Mononuclear cell (primary cell): ENCODE data around the gene HNF1A. TPM values are rescaled to one million over a fixed set of nuclear protein-coding genes. Genes with fewer than 3 reads are reported as not detected.
"Not testable (repeated sequence)": the region's sequence is repeated elsewhere in the genome, so short reads cannot be mapped to it uniquely, and the experiment has no call there.

ENCODE experiments used
- H3K27me3 ChIP-seq: 2 replicates; pipeline ENCODE4 v1.6.0; 2011; ENCODE audit warnings: low read length, control low read depth; ENCODE audit not compliant: insufficient read depth
- H3K4me1 ChIP-seq: 2 replicates; pipeline ENCODE4 v1.5.1; 2011; ENCODE audit warnings: mild to moderate bottlenecking, low read length, control low read depth; ENCODE audit not compliant: insufficient read depth
- H3K4me3 ChIP-seq: 2 replicates; pipeline ENCODE4 v1.5.1; 2011; ENCODE audit warnings: mild to moderate bottlenecking, low read length, moderate library complexity
- H3K9me3 ChIP-seq: 2 replicates; pipeline ENCODE4 v1.5.1; 2011; ENCODE audit warnings: low read depth, mild to moderate bottlenecking, control low read depth, low read length
- total RNA-seq: library from RNA; depleted of rRNA; stranded (reverse); fragments of >200 nt; gene quantifications from one replicate; pipeline ENCODE4 v1.2.3, GENCODE V29; 2012

Gene HNF1A
- total RNA-seq, 1 donor = not detected

DNA sequence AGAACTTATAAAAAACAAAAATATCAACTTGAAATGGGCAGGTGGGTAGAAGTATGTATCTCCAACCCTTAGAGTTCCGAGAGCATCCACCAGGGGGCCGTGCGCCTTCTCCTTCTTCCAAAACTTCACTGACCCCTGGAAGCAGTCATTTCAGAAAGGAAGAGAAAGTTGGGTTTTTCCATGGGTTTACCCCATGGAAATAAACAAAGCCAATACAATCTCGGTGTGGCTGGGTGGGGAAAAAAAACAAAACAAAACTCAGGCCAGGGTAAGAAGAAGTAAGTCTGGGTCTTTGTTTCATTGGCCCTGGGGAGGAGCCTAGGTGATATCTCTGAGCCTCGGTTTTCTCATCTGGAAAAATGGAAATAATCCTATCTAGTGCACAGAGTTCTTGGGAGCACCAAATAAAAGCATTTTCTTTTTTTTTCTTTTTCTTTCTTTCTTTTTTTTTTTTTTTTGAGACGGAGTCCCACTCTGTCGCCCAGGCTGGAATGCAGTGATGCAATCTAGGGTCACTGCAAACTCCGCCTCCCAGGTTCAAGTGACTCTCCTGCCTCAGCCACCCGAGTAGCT is 33.6 kb upstream of the HNF1A start:
- H3K27me3 ChIP-seq = no peaks in the 10 kb centered on the region
- no peaks in the 10 kb centered on the region for H3K9me3 ChIP-seq
- peaks cover 26% of the 10 kb centered on the region for H3K4me1 ChIP-seq
- H3K4me3 ChIP-seq = no peak overlapping the region

DNA sequence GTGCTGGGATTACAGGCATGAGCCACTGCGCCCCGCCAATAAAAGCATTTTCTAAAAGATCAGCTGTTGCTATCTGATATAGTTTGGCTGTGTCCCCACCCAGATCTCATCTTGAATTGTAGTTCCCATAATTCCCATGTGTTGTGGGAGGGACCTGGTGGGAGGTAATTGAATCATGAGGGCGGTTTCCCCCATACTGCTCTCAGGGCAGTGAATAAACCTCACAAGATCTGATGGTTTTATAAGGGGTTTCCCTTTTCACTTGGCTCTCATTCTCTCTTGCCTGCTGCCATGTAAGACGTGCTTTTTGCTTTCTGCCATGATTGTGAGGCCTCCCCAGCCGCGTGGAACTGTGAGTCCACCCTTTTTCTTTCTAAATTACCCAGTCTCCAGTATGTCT is 32.8 kb upstream of the HNF1A start:
- not testable (repeated sequence) for H3K27me3 ChIP-seq, H3K9me3 ChIP-seq, H3K4me3 ChIP-seq
- peaks cover 18% of the 10 kb centered on the region for H3K4me1 ChIP-seq

DNA sequence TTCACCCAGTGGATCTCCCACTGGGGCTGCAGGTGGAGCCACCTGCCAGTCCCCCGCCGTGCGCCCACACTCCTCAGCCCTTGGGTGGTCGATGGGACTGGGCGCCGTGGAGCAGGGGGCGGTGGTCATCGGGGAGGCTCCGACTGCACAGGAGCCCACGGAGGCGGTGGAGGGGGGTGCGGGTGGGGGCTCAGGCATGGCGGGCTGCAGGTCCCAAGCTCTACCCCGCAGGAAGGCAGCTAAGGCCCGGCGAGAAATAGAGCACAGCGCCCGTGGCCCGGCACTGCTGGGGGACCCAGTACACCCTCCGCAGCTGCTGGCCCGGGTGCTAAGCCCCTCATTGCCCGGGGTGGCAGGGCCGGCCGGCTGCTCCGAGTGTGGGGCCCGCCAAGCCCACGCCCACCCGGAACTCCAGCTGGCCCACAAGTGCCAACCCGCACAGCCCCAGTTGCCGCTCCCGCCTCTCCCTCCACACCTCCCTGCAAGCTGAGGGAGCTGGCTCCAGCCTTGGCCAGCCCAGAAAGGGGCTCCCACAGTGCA is 28.0 kb upstream of the HNF1A start:
- H3K9me3 ChIP-seq, H3K4me3 ChIP-seq, H3K4me1 ChIP-seq, H3K27me3 ChIP-seq: not testable (repeated sequence)

DNA sequence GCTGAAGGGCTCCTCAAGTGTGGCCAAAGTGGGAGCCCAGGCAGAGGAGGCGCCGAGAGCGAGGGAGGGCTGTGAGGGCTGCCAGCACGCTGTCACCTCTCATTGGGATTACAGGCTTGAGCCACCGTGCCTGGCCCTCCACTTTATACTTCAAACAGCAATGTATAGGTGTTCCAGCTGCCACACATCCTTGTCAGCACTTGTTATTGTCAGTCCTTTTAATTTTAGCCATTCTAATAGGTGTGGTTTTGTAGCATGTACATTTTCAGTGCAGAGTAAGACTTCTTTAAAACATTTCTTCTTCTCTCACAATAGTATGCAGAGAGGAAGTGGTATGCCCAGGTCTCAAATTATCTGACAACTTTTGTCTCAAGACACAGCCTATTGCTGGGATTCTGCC is 27.5 kb upstream of the HNF1A start:
- H3K9me3 ChIP-seq = no peaks in the 10 kb centered on the region
- no peaks in the 10 kb centered on the region for H3K27me3 ChIP-seq
- H3K4me3 ChIP-seq = no peak overlapping the region
- no peaks in the 10 kb centered on the region for H3K4me1 ChIP-seq

DNA sequence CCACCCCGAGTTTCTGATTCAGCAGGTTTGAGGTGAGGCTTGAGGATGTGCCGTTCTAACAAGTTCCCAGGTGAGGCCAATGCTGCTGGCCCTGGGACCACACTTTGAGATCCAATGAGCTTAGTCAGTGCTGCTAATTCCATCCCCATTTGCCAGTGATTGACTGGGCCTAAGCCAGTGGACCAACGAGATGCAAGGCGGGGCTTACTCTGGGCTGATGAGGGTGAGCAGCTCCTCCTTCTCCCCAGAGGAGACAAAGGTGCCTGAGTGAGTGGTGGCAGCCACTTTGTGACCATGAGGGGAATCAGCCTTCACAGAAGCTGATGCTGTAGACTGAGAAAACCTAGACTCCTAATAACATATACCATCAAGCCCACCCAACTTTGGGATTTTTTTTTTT is 23.1 kb upstream of the HNF1A start:
- H3K9me3 ChIP-seq = no peaks in the 10 kb centered on the region
- H3K4me1 ChIP-seq = peaks cover 8% of the 10 kb centered on the region
- H3K27me3 ChIP-seq = no peaks in the 10 kb centered on the region
- no peak overlapping the region for H3K4me3 ChIP-seq

DNA sequence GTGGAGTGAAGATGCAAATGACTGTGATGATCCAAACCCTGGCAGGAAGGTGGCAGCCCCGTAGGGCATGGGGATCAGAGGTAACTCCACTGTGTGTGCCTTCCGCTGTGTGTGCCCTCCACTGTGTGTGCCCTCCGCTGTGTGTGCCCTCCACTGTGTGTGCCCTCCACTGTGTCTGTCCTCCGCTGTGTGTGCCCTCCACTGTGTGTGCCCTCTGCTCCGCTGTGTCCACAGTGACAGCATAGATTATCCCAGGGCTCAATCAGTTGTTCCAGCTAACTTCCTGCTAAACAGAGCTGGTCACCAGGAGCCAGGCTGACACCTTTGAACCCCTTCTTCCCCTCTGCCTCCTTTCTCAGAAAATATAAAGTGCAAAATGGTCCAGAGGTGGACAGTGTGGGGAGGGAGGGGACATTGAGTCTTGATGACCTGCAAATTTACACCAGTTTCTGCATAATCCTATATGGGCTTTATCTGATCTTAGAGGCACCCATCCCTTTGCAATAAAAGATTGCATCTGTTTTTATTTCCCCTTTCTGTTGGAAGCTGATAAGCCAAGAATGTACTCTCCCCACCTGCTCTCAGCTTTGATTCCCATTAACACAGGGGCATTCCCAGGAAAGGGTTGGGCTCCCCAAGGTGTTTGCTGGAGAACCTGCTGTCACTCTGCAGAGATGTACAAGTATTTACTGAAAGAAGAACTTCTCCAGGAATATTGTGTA is 21.6 kb upstream of the HNF1A start:
- no peak overlapping the region for H3K4me3 ChIP-seq
- no peaks in the 10 kb centered on the region for H3K27me3 ChIP-seq
- H3K9me3 ChIP-seq = no peaks in the 10 kb centered on the region
- H3K4me1 ChIP-seq = peaks cover 8% of the 10 kb centered on the region

DNA sequence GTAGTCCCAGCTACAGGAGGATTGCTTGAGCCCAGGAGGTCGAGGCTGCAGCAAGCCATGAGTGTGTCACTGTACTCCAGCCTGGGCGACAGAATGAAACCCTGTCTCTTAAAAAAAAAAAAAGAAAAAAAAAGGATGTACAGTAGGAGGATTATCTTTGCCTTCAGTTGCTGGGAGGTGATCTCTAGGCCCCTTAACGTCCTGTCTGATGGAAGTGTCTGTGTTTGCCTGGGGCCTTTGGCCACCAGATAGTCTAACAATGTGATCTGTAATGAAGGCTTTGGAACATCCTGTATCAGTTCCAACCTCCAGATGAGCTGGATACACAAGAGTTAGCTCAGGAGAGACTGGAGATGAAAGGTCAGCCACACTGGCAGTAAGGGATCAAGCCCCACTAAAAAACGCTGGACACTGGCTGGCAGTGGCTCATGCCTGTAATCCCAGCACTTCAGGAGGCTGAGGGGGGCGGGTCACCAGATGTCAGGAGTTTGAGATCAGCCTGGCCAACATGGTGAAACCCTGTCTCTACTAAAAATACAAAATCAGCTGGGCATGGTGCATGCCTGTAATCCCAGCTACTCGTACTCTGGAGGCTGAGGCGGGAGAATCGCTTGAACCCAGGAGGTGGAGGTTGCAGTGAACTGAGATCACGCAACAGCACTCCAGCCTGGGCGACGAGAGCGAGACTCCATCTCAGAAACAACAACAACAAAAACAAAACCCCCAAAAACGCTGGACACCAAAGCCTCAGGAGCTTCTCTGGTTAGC is 19.0 kb upstream of the HNF1A start:
- Histone ChIP-seq H3K4me3 (no peak overlapping the region), H3K4me1 (peaks cover 8% of the 10 kb centered on the region), H3K9me3 (no peaks in the 10 kb centered on the region), H3K27me3 (no peaks in the 10 kb centered on the region)

DNA sequence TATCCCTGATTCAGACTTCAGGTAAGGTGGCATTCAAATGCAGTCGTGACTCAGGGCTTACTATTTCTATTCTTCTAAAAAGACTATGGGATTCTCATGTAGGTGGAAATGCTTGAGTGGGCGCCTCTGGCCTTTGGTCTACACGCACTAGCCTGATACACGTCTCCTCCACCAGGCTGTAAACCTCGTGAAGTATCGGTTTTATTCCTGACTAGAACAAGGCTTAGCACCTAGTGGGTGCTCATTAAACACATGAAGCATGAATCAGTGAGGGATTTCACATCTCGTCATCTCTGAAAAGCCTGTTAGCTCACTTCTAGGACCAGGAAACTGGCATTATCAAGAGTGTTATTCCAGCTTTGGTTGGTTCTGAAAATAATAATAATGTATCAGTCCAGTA is 17.7 kb upstream of the HNF1A start:
- H3K4me1 ChIP-seq = peaks cover 8% of the 10 kb centered on the region
- H3K4me3 ChIP-seq = no peak overlapping the region
- H3K27me3 ChIP-seq = no peaks in the 10 kb centered on the region
- H3K9me3 ChIP-seq = no peaks in the 10 kb centered on the region

DNA sequence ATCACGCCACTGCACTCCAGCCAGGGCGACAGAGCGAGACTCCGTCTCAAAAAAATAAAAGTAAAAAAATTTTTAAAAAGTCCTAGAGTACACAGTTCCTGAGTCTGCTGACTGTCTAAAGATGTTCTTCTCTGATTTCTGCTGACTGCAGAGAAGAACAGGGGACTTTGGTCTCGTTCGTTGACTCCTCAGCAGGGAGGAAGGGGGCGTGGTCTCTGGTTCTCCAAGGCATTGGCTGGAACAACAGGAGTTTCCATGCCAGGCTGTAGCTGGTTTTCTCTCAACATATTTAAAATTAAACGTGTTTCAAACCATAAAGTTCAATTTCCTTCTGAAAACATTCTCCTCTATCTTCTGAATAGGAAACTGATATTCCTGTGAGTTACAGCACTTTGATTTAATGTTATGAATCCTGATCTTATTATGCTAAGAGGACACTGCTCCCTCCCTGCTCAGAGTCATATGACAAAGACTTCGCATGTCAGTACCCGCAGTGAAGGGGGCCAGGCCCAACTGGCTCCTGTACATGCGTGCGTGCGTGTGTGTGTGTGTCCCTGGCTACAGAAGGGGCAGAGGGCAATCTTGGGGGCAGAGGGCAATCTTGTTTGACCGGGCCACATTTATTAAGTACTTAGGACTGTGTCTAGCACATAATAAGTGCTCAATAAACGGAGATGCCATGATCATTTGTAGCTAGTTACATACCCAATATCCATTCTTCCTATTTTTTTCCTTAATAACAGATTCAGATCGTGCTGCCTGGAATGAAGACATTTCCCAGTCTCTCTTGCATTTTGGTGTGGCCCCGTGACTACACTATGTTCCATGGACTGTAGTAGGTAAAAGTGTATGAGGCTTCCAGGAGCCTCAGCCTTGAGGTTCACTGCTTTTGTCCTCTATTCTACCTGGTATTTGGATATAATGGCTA is 16.5 kb upstream of the HNF1A start:
- Histone ChIP-seq H3K9me3 (no peaks in the 10 kb centered on the region), H3K4me3 (no peak overlapping the region), H3K4me1 (peaks cover 8% of the 10 kb centered on the region), H3K27me3 (no peaks in the 10 kb centered on the region)

DNA sequence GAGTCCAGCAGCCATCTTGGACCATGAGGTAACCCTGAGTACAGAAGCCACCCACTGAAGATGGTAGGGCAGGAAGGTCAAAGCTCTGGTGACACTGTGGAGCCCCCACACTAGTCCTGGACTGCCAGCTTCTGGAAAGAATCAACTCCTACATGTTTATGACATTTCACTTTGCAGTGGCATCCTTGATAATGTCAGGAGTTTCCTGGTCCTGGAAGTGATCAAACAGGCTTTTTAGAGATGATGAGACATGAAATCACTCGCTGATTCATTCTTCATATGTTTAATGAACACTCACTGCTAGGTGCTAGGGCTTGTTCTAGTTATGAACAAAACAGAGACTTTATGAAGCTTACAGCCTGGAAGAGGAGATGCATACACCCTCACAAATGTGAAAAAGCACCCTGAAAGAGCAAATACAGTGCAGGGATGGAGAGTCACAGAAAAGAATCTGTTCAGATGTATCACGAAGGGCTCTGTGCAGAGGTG is 15.8 kb upstream of the HNF1A start:
- Histone ChIP-seq H3K4me3 (no peak overlapping the region), H3K27me3 (no peaks in the 10 kb centered on the region), H3K9me3 (no peaks in the 10 kb centered on the region), H3K4me1 (peaks cover 8% of the 10 kb centered on the region)

DNA sequence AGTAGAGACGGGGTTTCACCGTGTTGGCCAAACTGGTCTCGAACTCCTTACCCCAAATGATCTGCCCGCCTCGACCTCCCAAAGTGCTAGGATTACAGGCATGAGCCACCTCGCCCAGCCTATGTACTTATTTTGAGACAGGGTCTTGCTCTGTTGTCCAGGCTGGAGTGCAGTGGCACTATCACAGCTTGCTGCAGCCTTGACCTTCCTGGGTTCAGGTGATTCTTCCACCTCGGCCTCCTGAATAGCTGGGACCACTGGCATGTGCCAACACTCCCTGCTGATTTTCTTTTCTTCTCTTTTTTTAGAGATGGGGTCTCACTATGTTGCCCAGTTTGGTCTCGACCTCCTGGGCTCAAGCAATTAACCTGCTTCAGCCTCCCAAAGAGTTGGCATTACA is 14.0 kb upstream of the HNF1A start:
- H3K4me3 ChIP-seq = no peak overlapping the region
- no peaks in the 10 kb centered on the region for H3K9me3 ChIP-seq
- peaks cover 7% of the 10 kb centered on the region for H3K4me1 ChIP-seq
- no peaks in the 10 kb centered on the region for H3K27me3 ChIP-seq

DNA sequence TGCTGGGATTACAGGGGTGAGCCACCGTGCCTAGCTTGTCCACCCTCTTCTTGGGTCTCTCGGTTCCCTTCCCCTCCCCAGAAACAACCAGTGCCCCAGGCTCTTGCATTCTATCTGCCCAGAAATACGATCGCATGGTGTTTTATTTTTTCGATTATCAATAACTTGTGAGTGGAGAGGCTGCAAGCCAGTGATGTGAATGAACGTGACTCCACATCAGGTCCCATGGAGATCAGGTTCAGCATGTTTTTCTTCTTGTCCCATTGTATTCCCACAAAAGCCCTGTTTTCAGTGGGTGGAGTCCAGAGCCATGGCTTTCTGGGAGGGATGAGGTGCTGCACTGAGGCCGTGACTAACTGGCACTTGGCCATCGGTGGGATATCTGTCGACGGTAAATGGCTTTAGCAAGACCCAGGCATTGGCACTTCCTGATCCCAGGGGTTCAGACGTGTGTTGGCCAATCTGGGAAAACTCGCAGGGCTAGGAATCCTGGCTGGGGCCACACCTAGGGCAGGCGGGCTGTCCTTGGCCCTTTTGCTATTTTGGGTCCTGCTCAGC is 12.7 kb upstream of the HNF1A start:
- Histone ChIP-seq H3K4me1 (no peaks in the 10 kb centered on the region), H3K9me3 (no peaks in the 10 kb centered on the region), H3K4me3 (no peak overlapping the region), H3K27me3 (no peaks in the 10 kb centered on the region)

DNA sequence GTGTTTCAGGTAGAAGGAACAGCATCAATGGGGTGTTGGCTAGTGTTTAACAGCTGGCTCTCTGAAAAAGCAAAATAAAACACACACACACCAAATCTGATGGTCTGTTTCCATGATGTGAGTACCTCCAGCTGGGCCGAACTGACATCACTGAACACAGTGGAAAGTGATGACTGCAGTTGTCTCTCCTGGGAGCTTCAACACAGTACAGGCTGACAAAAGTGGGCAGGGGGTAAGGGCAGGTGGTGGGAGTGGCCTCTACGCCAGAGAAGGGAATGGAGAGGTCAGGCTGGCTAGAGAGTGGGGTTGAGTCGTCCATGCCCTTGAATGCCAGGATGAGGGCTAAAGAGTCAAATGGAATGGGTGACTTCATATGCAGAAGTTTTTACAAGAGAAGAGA is 8.0 kb upstream of the HNF1A start:
- peaks cover 11% of the 10 kb centered on the region for H3K4me1 ChIP-seq
- no peaks in the 10 kb centered on the region for H3K9me3 ChIP-seq
- H3K27me3 ChIP-seq = no peaks in the 10 kb centered on the region
- H3K4me3 ChIP-seq = no peak overlapping the region
